Measurements from ENCODE around the gene BCAT1.

The BCAT1 gene, protein sequence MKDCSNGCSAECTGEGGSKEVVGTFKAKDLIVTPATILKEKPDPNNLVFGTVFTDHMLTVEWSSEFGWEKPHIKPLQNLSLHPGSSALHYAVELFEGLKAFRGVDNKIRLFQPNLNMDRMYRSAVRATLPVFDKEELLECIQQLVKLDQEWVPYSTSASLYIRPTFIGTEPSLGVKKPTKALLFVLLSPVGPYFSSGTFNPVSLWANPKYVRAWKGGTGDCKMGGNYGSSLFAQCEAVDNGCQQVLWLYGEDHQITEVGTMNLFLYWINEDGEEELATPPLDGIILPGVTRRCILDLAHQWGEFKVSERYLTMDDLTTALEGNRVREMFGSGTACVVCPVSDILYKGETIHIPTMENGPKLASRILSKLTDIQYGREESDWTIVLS

DNA sequence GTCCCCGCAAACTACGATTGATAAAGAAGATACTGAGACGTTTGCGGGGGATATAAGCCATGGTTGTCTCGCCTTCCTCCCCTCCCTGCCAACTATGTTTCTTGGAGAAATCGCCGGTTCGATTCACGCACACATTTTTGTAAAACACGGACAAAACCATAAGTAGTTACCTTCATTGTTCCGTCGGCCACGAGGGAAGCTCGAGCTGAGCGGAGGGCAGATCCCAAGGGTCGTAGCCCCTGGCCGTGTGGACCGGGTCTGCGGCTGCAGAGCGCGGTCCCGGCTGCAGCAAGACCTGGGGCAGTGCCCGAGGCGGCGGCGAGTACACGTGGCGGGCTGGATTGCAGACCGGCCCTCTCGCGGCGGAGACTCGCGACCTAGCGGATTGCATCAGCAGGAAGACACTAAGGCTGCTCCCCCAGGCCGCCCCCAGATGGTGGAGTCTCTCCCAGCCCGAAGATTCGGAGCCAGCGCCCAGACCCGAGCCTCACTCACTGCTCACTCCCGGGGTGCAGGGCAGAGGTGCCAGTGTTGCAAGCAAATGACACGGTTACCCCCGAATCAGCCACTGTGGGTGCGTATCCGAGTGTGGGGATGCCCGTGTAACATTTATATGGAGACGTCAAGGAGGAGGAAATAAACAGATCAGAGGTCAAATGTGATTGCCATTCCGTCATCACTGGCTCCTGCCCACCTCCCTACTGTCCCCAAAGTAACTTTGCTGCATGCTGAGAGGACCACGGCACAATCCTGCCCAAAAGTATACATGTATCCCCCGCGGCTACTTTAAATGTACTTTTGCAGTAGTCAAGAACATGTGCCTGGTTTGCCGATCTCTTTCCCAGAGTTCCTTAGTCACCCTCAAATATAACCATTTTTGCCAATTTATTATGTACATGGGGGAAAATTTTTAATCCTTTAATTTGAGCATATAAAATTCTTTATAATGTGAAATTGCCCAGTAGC, at the start of gene BCAT1:
BCAT1 (minus strand) TSS at position 345 of the 966 bp plus-strand sequence; CDS start at position 176, 169 bp downstream.
- peak in 1 of 2 donors; percentile 53 for DNase-seq

DNA sequence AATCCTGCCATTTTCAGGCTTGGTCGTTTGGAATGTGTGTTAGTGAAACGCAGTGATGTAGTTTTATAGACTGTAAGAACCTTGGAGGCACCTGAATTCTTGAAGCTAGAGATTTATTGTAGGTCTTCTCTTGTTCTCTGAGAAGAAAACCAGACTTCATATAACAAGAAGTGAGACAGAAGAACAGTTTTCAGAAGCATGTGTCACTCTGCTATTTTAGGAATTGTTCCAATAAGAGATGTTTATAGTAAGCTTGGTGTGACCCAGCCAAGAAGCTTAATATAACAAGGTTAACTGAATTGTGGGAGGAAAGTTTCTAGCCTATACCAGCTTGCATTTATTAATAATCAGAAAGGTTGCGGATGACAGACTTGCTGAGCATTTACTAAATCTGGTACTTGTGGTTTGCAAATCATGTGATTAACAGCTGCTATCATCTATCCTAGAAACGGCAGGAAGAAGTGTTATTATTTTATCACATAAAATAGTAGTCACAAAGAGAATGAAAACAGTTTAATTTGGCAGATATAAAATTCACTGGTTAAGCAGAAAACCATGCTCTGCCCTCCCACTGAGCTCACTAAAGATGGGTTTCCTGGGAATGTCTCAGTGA, 49.2 kb upstream of the BCAT1 start:
- peak in 1 of 2 donors; percentile 11 for DNase-seq

DNA sequence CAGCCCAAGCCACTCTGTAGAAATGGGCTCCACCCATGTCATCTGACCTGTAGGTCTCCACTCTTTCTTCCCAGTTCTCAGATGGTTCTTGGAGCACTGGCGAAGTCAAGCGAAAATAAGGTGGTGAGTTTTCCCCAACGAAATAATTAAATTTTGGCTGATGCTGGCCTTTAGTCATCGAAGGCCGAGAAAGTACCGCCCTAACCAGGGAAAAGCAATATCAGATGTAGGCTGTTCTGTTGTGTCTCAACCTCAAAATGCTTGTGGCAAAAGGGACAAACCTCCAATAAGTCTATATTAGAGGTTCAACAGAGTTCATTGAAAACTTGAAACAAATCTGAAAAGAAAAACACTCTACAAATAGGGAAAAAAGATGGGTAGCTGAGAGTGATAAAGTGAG, 48.6 kb upstream of the BCAT1 start:
- no peak for DNase-seq

DNA sequence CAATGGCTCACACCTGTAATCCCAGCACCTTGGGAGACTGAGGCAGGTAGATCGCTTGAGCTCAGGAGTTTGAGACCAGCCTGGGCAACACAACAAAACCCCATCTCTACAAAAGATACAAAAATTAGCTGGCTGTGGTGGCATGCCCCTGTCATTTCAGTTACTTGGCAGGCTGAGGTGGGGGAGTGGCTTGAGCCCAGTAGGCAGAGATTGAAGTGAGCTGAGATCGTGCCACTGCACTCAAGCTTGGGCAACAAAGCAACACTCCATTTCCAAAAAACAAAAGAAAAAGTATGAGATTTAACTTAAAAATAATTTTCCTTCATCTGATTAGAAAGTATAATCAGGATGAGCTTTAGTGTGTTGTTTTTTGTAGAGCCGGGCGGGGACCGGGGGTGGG, 47.9 kb upstream of the BCAT1 start:
- no peak for DNase-seq

DNA sequence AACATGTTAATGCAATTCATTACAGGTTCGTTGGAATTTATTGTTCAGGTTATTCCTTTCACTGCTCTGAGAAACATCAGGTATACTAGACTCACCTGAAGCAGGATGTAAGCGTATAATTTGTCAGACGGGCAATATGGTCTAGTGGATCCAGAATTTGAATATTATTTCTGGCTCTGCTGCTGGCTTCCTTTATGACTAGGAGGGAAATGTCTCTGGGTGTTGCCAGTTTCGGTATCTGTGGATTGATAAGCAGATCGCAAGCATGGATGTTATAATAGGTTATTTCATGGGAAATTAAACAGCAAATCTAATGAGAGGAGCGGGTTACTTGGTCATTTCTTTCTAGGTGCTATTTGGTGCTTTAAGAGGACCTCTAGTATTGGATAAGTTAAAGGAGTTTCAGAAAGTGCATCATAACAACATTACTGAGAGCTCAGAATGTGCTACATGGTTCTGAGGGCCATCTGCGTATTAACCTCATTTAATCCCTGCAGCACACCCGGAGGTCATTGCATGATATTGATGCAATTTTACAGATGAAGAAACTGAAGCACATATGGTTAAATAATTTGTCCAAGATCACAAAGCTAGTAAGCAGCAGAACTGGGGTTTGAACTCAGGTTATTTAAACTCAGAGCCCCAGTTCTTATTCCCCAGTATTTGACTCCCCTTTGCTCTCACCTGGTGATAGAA, 47.3 kb upstream of the BCAT1 start:
- no peak for DNase-seq

DNA sequence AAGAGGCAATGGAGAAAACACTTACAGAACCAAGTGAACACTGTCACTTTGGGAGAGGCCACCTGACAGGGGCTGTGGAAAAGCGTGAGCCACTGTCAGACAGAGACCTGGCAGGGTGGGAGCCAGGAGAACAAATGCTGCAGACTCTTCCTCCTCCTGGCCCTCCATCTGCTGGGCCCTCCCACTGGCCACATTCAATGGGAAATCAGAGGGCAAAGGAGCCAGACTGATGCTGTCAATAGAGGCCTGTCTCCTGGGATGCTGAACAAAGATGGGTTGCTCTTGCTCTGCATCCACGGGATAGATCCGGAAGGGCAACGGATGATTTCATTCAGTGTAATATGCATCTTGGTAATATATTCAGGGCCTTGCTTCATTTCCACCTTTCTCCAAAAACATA, 44.9 kb upstream of the BCAT1 start:
- DNase-seq: no peak

DNA sequence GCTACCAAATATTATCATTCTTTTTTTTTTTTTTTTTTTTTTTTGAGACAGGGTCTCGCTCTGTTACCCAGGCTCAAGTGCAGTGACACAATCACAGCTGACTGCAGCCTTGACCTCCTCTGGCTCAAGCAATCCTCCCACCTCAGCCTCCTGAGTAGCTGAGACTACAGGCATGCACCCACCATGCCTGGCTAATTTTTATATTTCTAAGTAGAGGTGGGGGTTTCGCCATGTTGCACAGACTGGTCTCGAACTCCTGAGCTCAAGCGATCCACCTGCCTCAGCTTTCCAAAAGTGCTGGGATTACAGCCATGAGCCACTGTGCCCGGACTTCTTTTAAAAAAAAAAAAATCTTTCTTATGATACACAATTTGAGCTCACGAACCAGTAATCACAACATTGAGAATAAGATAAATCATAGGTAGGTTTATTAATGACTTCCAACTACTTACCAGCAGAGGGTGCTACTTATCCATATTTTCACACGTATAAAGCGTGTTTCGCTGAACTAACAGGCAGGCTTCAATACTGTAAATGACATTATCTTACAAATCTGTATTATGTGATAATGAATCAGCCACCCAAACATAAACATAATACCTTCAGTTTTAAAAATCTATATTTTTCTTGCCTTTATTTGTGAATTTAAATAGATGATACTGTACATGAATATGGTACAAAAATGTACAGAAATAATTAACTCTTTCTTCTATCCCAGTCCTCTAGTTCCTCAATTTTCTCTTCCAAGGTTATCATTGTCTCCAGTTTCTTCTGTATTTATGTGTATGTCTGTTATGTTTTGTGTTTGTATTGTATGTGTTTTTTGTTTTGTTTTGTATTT, 42.5 kb upstream of the BCAT1 start:
- DNase-seq: peak in 1 of 2 donors; percentile 76

DNA sequence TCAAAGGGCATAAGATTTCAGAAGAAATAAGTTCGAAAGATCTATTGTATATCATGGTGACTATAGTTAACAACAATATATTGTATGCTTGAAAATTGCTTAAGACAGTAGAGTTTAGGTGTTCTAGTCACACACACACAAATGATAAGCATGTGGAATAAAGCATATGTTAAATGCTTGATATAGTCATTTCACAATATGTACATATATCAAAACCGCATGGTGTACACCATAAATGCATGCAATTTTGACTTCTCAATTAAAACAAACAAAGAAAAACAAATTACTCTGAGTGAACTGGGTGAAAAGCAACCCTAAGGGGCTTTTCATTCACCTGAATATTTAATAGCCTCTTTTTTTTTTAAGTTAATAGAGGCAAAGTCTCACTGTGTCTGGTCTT, 40.3 kb upstream of the BCAT1 start:
- DNase-seq: no peak

DNA sequence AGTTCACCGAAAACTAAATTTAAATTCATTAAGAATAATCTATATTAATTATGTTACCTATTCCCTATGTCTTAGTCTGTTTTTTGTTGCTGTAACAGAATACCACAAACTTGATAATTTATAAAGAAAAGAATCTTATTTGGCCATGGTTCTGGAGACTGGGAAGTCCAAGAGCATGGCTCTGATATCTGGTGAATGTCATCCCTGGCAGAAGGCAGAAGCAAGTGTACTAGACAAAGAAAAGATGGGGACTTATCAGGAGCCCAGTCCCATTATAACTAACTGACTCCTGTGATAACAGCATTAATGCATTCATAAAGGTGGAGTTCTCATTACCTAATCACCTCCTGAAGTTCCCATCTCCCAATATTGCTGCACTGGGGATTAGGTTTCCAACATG, 33.3 kb upstream of the BCAT1 start:
- DNase-seq: no peak

DNA sequence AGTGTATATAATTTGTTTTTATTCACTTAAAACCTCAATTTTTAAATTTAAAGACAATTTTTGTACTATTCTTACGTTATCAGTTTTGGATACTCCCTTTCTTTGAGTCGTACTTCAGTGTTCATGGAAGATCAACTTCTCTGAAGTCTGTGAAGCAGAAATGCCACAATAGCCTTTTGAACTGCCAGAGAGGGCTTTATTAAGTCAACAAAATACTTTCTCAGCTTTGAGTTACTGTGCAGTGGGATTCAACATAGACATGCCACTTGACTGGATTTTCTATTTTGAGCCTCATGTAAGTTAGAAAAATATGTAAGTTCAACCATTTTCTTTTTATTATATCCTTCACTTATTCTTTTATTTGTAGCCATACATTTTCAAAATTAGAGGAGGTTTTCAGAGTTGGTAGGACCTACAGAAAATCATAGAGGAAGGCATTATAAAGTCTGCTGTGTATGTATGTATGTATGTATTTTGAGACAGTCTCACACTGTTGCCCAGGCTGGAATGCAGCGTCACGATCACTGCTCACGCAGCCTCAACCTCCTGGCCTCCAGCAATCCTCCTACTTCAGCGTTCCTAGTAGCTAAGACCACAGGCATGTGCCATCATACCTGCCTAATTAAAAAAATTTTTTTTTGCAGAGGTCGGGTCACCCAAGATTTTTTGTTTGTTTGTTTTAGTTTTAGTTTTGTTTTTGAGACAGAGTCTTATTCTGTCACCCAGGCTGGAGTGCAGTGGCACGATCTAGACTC, 31.3 kb upstream of the BCAT1 start:
- DNase-seq: no peak

DNA sequence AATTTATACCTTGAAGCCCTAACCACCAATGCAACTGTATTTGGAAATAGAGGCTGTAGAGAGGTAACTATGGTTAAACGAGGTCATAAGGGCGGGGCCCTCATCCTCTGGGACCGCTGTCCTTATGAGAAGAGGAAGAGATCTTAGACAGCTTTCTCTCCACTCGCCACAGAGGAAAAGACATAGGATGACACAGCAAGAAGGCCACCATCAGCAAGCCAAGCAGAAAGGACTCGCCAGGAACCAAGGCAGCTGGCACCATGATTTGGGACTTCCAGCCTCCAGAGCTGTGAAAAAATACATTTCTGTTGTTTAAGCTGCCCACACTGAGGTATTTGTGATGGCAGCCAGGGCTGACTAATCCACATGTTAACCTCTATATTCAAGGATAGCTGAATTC, 30.4 kb upstream of the BCAT1 start:
- peak in 1 of 2 donors; percentile 26 for DNase-seq

DNA sequence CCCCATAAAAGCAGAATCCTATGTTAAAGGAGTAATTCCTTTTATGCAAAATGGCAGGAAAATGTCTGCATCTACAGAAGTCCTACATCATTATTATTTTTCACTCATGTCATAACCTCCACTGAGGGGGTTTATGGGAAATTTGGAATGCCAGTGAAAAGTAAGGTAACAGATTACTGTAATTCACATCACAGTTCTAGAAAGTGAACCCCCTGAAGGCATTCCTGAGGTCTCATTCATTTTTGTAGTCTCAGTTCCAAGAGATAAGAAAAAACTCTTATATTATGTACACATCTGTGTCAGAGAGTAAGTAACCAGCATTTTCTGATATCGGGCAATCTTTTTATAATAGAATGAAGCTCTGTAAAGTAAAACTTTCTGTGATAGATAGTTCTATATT, 28.8 kb upstream of the BCAT1 start:
- DNase-seq: no peak

DNA sequence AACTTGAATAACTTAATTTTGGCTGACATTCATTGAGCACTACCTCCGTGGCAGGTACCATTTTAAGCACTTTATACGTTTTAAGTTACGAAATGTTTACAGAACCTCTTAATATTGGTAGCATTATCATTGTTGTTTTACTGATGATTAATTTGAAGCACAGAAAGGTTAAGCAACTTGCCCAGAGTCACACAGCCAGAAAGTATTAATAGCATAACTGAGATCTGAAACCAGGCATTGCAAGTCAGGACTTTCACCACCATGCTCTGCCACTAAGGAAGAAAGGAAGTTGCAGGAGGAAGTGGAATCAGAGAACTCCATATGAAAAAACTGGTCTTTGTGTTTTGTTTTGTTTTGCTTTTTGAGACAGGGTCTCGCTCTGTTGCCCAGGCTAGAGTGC, 28.2 kb upstream of the BCAT1 start:
- DNase-seq: no peak

DNA sequence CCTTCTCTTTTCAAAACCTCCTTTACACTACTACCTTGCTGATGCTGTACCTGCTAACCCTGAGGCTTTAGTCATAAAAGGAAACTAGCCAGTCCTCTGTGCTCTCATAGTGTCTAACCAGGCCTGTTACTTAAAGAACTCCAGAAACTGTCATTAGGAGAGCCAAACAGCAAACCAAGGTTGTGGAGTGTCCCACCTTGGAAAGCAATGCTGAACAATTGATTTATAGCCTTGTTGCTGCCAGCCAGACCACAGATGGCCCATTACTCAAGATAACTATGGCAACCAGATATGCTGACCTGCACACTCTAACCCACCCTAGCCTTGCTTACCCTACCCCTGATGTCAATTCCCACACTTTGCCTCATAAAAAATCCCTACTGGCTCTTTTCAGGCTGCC, 26.5 kb upstream of the BCAT1 start:
- no peak for DNase-seq

DNA sequence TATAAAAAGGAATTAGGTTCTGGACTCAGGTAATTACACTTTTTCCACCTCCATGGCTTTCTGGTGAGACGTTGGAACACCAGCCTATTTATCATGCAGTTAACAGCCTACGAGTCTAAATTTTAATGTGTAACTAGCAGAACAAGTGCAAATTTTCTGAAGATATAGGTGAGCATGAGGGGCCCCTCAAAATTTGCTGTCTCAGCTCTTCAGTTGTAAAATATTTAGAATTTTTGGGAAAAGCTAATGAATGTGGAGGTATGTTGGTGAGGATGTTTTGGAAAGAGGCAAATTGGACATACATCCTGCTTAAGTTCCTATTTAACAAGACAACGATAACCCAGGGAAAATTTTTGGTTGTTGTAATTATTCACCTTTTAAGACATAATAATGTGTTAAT, 25.3 kb upstream of the BCAT1 start:
- DNase-seq: no peak

DNA sequence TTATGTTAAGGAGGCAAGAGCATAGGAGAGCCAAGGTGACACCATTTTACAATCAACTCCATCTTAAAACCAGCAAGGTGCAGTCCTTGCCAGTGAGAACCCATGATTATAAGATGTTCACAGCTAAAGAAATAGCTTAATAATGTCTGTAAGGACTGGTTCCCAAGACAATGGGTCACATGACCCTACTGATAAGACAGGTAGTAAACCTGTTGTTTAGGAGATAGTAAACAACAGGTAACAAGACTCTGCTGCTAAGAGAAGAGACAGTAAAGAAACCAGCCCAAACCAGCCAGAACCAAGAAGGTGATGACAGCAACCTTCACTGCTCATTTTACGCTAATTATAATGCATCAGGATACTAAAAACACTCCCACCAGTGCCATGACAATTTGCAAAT, 23.2 kb upstream of the BCAT1 start:
- no peak for DNase-seq

DNA sequence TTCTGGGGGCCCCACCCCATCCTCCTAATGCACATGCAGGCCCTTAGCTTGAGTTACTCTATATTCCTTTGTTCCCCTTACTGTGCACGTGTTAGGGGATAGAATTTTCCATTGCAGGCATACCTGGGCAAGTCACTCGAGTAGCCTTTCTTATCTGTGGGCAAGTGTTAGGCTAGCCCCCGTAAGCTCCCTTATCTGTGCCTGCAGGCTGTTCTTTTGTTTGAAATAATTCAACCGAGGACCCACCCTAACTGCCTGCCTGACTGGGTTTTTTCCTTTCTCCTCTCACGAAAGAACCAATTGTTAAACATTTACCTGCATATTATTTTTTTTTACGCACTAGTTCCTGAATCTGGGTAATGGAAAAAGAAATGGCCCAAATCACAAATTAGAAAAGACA, 21.3 kb upstream of the BCAT1 start:
- DNase-seq: no peak

DNA sequence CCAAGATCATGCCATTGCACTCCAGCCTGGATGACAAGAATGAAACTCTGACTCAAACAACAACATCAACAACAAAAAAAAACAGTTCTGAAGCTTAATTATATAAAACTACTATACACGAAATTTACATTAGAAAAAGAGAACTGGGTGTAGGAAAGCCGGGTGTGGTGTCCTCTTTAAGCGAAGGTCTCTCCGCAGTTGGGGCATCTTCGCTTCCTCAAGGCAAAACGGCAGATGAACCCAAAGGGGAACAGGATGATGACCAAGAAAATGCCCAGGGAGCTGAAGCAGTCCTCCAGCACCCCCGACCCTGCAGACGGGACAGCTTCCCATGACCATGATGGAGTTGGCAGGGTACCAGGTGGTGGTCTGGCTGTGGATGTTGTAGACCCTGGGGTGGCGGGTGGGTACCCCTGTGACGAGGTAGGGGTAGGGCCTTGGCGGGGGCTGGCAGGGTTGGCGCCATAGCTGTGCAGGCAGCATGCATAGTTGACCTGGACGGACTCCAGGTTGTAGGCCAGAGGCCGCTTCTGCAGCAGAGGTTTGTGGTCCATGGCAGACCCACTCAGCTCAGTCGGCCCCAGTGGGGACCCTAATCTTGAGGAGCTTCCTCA, 18.2 kb upstream of the BCAT1 start:
- no peak for DNase-seq

DNA sequence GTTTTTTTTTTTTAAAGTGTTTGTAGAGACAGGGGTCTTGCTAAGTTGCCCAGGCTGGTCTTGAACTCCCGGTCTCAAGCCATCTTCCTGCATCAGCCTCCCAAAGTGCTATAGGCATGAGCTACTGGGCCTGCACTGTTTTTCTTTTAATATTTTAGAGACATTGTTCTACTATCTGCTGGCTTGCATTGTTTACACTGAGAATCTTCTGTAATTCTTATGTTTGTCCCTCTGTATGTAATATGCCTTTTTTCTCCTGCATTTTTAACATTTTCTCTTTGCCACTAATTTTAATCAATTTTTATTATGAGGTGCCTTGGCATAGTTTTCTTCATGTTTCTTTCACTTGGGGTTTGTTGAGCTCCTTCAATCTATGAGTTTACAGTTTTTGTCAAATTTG, 15.4 kb upstream of the BCAT1 start:
- DNase-seq: no peak

DNA sequence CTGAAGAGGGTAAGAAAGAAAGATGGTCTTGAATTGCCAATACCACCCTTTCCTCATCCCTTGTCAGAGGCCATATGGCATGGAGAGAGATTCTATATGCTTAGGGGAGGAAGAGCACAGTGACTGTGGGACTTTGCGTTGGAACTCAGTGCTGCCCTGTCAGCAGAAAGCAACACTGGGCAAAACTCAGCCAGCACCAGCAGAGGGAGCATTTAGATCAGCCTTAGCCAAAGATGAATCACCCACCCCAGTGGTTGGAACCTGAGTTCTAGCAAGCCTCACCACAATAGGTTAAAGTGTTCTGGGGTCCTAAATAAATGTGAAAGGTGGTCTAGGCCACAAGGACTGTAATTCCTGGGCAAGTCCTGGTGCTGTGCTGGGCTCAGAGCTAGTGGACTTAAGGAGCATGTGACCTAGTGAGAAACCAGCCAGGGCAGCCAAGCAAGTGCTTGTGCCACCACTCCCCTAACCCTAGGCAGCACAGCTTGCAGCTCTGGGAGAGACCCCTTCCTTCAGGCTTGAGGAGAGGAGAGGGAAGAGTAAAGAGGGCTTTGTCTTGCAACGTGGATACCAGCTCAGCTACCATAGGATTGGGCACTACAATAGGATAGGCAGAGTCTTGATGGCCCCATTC, 11.4 kb upstream of the BCAT1 start:
- peak in 1 of 2 donors; percentile 38 for DNase-seq
